CD14-positive monocyte (primary cell): Measurements from ENCODE around the gene ANGPTL8. TPM values are rescaled to one million over a fixed set of nuclear protein-coding genes. Genes with fewer than 3 reads are reported as not detected.

Source experiments
- DNase-seq, 3 donors: peaks; one replicate each; pipeline ENCODE4 v3.0.0-alpha.2; 2011 to 2022
- H2AFZ ChIP-seq: 2 replicates; pipeline ENCODE4 v1.6.0; 2012; ENCODE audit warnings: mild to moderate bottlenecking, low read depth, low read length, inconsistent platforms; ENCODE audit not compliant: insufficient read depth, poor library complexity, severe bottlenecking
- H3K27ac ChIP-seq, 2 donors: 1 replicate in 1 of 2; 2 replicates in 1 of 2; pipeline ENCODE4 v1.5.1; 2012 to 2013; ENCODE audit warnings: low read length in 2 of 2, control low read depth in 1 of 2, inconsistent platforms in 1 of 2, low read depth in 1 of 2, mild to moderate bottlenecking in 1 of 2
- H3K27me3 ChIP-seq, 2 donors: one replicate each; pipeline versions ENCODE4 v1.6.0 to v1.6.1; 2011 to 2013; ENCODE audit warnings: low read length in 2 of 2; ENCODE audit not compliant: control insufficient read depth in 2 of 2, insufficient read depth in 2 of 2
- H3K36me3 ChIP-seq, 2 donors: replicated peaks in 1 of 2; 1 replicate in 1 of 2; 2 replicates in 1 of 2; pipeline versions ENCODE4 v1.5.1 to v1.6.1; 2012 to 2013; ENCODE audit warnings: low read length in 2 of 2, control low read depth in 1 of 2, inconsistent platforms in 1 of 2, mild to moderate bottlenecking in 1 of 2; ENCODE audit not compliant: insufficient read depth in 2 of 2, control insufficient read depth in 1 of 2
- H3K4me1 ChIP-seq, 2 donors: 1 replicate in 1 of 2; 2 replicates in 1 of 2; pipeline versions ENCODE4 v1.5.1 to v1.6.1; 2012 to 2013; ENCODE audit warnings: low read length in 2 of 2, control low read depth in 1 of 2, inconsistent platforms in 1 of 2, mild to moderate bottlenecking in 1 of 2, moderate library complexity in 1 of 2; ENCODE audit not compliant: insufficient read depth in 2 of 2, control insufficient read depth in 1 of 2
- H3K4me2 ChIP-seq: replicated peaks from 2 replicates; pipeline ENCODE3; 2012; ENCODE audit warnings: low read length, moderate library complexity, mild to moderate bottlenecking; ENCODE audit not compliant: poor library complexity, severe bottlenecking; ENCODE audit errors: extremely low read depth
- H3K4me3 ChIP-seq, 3 experiments: fragments of 200-600 bp in 1 of 3; sonication (generic) in 1 of 3; replicated peaks in 1 of 3; 1 replicate in 2 of 3; 2 replicates in 1 of 3; pipeline ENCODE4 v1.5.1; 2011 to 2013; ENCODE audit warnings: low read length in 3 of 3, mild to moderate bottlenecking in 3 of 3, control low read depth in 2 of 3, low read depth in 2 of 3, inconsistent platforms in 1 of 3, moderate library complexity in 1 of 3
- H3K79me2 ChIP-seq: 2 replicates; pipeline ENCODE4 v1.6.0; 2012; ENCODE audit warnings: mild to moderate bottlenecking, control low read depth, inconsistent platforms, low read length, moderate library complexity; ENCODE audit not compliant: insufficient read depth
- H3K9ac ChIP-seq: 2 replicates; pipeline ENCODE4 v1.6.0; 2017; ENCODE audit warnings: low read length, mild to moderate bottlenecking; ENCODE audit not compliant: insufficient read depth, poor library complexity, severe bottlenecking
- H3K9me3 ChIP-seq, 2 donors: replicated peaks in 1 of 2; 1 replicate in 1 of 2; 2 replicates in 1 of 2; pipeline versions ENCODE4 v1.5.1 to v1.6.1; 2012 to 2013; ENCODE audit warnings: low read length in 2 of 2, control low read depth in 1 of 2; ENCODE audit not compliant: control insufficient read depth in 1 of 2, insufficient read depth in 1 of 2
- H4K20me1 ChIP-seq: 2 replicates; pipeline ENCODE4 v1.6.0; 2012; ENCODE audit warnings: mild to moderate bottlenecking, low read length, control low read depth, moderate library complexity; ENCODE audit not compliant: insufficient read depth
- H3K27ac Mint-ChIP-seq, 7 donors: one replicate each; pipeline ENCODE4 v1.8.0; 2020; ENCODE audit warnings: mild to moderate bottlenecking in 7 of 7, mixed read lengths in 7 of 7, moderate library complexity in 6 of 7, inconsistent platforms in 2 of 7
- H3K27me3 Mint-ChIP-seq, 3 donors: one replicate each; pipeline ENCODE4 v1.8.0; 2021 to 2022; ENCODE audit warnings: low read depth in 3 of 3, mild to moderate bottlenecking in 3 of 3, mixed read lengths in 3 of 3, moderate library complexity in 3 of 3, inconsistent platforms in 1 of 3
- H3K36me3 Mint-ChIP-seq, 2 donors: one replicate each; pipeline ENCODE4 v1.8.0; 2020; ENCODE audit warnings: mixed read lengths in 2 of 2, inconsistent platforms in 1 of 2, mild to moderate bottlenecking in 1 of 2
- H3K4me1 Mint-ChIP-seq: one replicate; pipeline ENCODE4 v1.8.0; 2020; ENCODE audit warnings: mild to moderate bottlenecking, mixed read lengths
- H3K4me3 Mint-ChIP-seq, 2 donors: one replicate each; pipeline ENCODE4 v1.8.0; 2020; ENCODE audit warnings: mild to moderate bottlenecking in 2 of 2, mixed read lengths in 2 of 2, moderate library complexity in 1 of 2
- H3K9me3 Mint-ChIP-seq, 7 donors: one replicate each; pipeline ENCODE4 v1.8.0; 2020 to 2022; ENCODE audit warnings: mixed read lengths in 7 of 7, mild to moderate bottlenecking in 6 of 7, moderate library complexity in 6 of 7, inconsistent platforms in 2 of 7
- WGBS: methylation state at CpG from one replicate; pipeline ENCODE4 v1.1.5; 2013; ENCODE audit warnings: missing lambda C conversion rate; ENCODE audit not compliant: insufficient coverage; 5-methylcytosine and 5-hydroxymethylcytosine counted together
- intact Hi-C, 2 donors: fragments of 100-400 bp; cut with micrococcal nuclease; formaldehyde crosslinking; loops; one replicate each; pipeline versions ENCODE4 v1.15.0 to v1.15.1; 2023
- polyA plus RNA-seq, 3 donors: library from polyadenylated mRNA; depleted of rRNA in 1 of 3; unstranded in 2 of 3; stranded (reverse) in 1 of 3; fragments of 300-500 nt in 2 of 3; fragments of >200 nt in 1 of 3; fragmentation: Illumina TruSeq in 2 of 3; gene quantifications; 1 replicate in 2 of 3; 2 replicates in 1 of 3; pipeline ENCODE4 v1.2.3, GENCODE V29; 2012 to 2021
- TF ChIP-seq, protein P1 (sequence below): fragments of 200-600 bp; IDR thresholded peaks from one replicate; pipeline ENCODE4 v1.8.0; 2022; ENCODE audit warnings: antibody characterized with exemption, mild to moderate bottlenecking

ANGPTL8 gene
- polyA plus RNA-seq, 3 donors: not detected

DNA sequence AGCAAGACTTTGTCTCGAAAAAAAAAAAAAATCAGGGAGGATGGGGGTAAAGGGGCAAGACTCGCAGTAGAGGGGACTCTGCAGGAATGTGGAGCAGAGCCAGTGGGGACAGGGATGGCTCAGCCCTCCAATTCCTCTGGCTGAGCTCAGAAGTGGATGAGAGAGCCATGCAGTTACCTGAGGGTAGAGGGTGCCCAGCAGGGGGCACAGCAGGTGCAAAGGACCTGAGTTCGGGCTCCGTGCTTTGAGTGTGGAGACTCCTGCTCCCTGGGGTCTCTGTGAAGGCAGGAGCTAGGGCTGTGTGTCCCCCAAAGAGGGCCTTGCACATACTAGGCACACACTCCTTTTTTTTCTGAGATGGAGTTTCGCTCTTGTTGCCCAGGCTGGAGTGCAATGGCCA, 15.2 kb downstream of the ANGPTL8 start:
- H3K36me3 ChIP-seq: no peaks in the 10 kb centered on the region
- no peaks in the 10 kb centered on the region for H4K20me1 ChIP-seq
- Mint-ChIP-seq H3K9me3 (peaks cover 0 to 3% (median 2%) of the 10 kb centered on the region in 7 donors), H3K27ac (peak overlapping the region in 1 of 7 donors; percentile 40), H3K4me1 (no peaks in the 10 kb centered on the region), H3K4me3 (no peak overlapping the region), H3K27me3 (peaks cover 16 to 34% (median 26%) of the 10 kb centered on the region in 3 donors), H3K36me3 (no peaks in the 10 kb centered on the region)
- no peak overlapping the region for H2AFZ ChIP-seq
- H3K4me3 ChIP-seq: no peak overlapping the region
- H3K79me2 ChIP-seq: no peaks in the 10 kb centered on the region
- peaks cover 0 to 3% of the 10 kb centered on the region in 2 donors for H3K9me3 ChIP-seq
- no peak for DNase-seq
- no peak overlapping the region for H3K4me2 ChIP-seq
- 100% methylated on average over 4 of the region's 5 CpGs for WGBS
- TF ChIP-seq, protein P1, sequence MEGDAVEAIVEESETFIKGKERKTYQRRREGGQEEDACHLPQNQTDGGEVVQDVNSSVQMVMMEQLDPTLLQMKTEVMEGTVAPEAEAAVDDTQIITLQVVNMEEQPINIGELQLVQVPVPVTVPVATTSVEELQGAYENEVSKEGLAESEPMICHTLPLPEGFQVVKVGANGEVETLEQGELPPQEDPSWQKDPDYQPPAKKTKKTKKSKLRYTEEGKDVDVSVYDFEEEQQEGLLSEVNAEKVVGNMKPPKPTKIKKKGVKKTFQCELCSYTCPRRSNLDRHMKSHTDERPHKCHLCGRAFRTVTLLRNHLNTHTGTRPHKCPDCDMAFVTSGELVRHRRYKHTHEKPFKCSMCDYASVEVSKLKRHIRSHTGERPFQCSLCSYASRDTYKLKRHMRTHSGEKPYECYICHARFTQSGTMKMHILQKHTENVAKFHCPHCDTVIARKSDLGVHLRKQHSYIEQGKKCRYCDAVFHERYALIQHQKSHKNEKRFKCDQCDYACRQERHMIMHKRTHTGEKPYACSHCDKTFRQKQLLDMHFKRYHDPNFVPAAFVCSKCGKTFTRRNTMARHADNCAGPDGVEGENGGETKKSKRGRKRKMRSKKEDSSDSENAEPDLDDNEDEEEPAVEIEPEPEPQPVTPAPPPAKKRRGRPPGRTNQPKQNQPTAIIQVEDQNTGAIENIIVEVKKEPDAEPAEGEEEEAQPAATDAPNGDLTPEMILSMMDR: no peak
- intact Hi-C loops: no loop called here
- no peak overlapping the region for H3K9ac ChIP-seq
- H3K27ac ChIP-seq: no peak overlapping the region
- H3K27me3 ChIP-seq: no peaks in the 10 kb centered on the region
- H3K4me1 ChIP-seq: no peaks in the 10 kb centered on the region

DNA sequence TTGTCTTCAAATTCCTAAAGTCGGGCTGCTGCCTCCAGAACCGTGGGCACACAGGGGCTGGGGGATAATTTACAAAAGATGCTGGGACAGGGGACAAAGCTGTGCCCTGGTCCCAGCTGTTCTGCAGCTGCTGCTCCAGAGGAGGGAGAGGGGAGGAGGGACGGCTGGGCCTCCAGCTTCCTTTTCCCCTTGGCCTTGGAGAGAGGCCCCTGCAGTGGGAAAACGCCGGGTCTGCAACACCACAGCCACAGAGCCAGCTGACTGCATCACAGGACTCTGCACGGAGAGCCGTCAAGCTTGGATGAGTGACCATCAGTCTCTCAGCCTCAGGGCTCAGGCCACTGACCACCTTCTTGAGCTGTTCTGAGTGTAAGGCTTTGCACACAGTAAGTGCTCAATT, 16.8 kb downstream of the ANGPTL8 start:
- no peak overlapping the region for H3K27ac ChIP-seq
- H3K36me3 ChIP-seq: no peaks in the 10 kb centered on the region
- H3K4me3 Mint-ChIP-seq: no peak overlapping the region
- H3K27ac Mint-ChIP-seq: no peak overlapping the region
- intact Hi-C loops: no loop called here
- no peak overlapping the region for H3K9ac ChIP-seq
- DNase-seq: no peak
- WGBS: 12% methylated on average over 6 of the region's 7 CpGs
- no peaks in the 10 kb centered on the region for H3K79me2 ChIP-seq
- no peak overlapping the region for H3K4me2 ChIP-seq
- no peaks in the 10 kb centered on the region for H4K20me1 ChIP-seq
- H3K27me3 ChIP-seq: peaks cover 4 to 11% of the 10 kb centered on the region in 2 donors
- H3K4me3 ChIP-seq: no peak overlapping the region
- no peaks in the 10 kb centered on the region for H3K4me1 ChIP-seq
- peaks cover 3% of the 10 kb centered on the region in 2 donors for H3K9me3 ChIP-seq
- H3K4me1 Mint-ChIP-seq: no peaks in the 10 kb centered on the region
- H3K9me3 Mint-ChIP-seq: peaks cover 0 to 7% (median 3%) of the 10 kb centered on the region in 7 donors
- H2AFZ ChIP-seq: no peak overlapping the region
- H3K27me3 Mint-ChIP-seq: peaks cover 23 to 46% (median 41%) of the 10 kb centered on the region in 3 donors
- TF ChIP-seq, protein P1: no peak
- no peaks in the 10 kb centered on the region for H3K36me3 Mint-ChIP-seq
